ENCODE measurements around the gene MIR17HG.
A peak's percentile ranks its signal among the peaks of the same experiment; 100 is the strongest.

Gene MIR17HG

DNA sequence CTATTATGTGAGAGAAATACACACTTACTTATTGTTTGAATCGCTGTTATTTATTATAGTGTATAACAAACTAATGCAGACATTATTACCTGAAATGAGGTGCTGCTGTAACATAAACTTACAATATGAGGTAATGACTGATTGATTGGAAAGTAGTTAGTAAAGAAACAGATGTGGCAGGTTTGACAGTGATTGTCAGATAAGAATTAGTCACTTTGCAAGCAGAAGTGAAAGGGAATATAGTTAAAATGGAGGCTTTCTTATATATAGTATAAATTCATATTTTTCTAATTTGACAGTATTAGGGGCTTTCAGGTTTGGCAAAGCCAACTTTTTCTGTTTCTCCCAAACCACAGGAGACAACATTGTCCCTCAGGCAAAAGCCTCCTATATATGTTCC is 20.6 kb downstream of the MIR17HG start:
- DNase-seq (ENCODE audit: low read depth) = no peak
- TF ChIP-seq, protein P1, sequence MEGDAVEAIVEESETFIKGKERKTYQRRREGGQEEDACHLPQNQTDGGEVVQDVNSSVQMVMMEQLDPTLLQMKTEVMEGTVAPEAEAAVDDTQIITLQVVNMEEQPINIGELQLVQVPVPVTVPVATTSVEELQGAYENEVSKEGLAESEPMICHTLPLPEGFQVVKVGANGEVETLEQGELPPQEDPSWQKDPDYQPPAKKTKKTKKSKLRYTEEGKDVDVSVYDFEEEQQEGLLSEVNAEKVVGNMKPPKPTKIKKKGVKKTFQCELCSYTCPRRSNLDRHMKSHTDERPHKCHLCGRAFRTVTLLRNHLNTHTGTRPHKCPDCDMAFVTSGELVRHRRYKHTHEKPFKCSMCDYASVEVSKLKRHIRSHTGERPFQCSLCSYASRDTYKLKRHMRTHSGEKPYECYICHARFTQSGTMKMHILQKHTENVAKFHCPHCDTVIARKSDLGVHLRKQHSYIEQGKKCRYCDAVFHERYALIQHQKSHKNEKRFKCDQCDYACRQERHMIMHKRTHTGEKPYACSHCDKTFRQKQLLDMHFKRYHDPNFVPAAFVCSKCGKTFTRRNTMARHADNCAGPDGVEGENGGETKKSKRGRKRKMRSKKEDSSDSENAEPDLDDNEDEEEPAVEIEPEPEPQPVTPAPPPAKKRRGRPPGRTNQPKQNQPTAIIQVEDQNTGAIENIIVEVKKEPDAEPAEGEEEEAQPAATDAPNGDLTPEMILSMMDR (conservative IDR thresholded peaks at IDR 0.05; ENCODE audit: low read depth, low read length) = no peak
- H3K4me3 ChIP-seq (ENCODE audit: low read depth, low read length) = no peak overlapping the region

DNA sequence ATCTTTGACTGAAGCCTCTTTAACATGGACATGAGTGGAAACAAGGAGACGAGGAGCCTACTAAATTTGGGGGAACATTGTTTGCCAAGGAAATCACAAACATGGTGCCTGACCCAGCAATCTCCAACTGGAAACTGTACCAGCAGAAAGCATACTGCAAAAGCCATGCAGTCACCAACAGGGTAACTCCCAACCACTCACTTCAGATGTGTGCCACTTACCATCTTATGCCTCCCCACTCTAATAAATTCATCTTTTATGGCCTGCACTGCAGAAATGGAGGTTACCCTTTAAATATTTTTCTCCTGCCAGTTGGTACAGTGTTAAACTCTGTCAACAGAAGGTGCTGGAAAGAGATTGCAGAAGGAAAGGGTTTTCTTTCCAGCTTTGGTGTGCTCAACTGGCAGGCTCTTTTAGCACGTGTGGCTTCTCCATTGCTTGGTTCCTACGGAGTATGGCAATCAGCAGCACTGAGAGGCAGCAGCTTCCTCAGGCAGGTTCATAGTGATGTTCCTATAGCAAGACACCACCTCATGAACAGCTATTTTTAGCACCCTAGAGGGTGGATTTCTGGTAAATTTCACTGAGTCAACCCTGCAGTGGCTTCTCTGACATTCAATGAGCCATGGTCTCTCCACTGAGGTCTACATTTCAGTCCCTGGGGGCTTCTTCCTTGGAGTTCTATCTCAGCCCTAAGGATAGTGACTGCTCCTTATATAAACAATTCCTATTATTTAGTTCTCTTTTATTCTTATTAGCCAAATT is 21.4 kb downstream of the MIR17HG start:
- H3K4me3 ChIP-seq (ENCODE audit: low read depth, low read length) = no peak overlapping the region
- DNase-seq (ENCODE audit: low read depth) = peak; percentile 31
- TF ChIP-seq, protein P1 (conservative IDR thresholded peaks at IDR 0.05; ENCODE audit: low read depth, low read length) = no peak

DNA sequence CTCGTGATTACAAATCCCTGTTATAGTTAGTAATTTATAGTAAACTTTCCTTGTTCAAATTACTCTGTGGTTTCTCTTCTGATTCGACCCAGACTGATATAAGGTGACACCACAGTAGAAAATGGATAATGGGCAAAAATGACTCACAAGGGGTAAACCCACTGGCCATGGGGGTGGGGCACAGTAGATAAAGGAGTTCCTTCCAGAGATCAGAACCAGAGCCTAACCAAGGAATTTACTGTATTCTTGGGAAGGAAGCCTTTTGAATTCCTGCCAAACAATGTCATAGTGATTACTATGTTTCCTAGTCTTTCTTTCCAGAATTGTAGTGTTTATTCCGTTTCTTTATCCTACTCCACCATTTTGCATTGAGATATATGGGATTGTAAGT is 21.9 kb downstream of the MIR17HG start:
- TF ChIP-seq, protein P1 (conservative IDR thresholded peaks at IDR 0.05; ENCODE audit: low read depth, low read length) = no peak
- peak; percentile 41 for DNase-seq (ENCODE audit: low read depth)
- no peak overlapping the region for H3K4me3 ChIP-seq (ENCODE audit: low read depth, low read length)

DNA sequence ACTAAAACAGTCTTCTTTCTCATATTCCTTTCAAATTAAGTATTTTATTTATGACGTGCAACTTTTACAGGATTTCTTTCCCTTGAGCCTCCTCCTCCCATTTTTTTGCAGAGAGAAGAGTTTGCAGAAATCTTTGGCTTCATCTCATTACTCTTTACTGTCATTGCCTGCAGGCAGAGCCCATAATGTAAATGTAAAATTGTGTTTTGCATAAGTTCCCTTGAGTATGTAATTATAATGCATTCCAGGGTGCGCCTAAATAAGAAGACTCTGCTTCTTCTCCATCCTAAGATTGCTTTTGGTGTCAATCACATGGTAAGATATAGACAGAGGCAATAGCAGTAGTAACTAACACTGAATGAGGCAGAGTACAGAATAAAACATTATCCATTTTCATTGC is 23.0 kb downstream of the MIR17HG start:
- TF ChIP-seq, protein P1 (conservative IDR thresholded peaks at IDR 0.05; ENCODE audit: low read depth, low read length) = no peak
- H3K4me3 ChIP-seq (ENCODE audit: low read depth, low read length) = no peak overlapping the region
- DNase-seq (ENCODE audit: low read depth) = no peak

DNA sequence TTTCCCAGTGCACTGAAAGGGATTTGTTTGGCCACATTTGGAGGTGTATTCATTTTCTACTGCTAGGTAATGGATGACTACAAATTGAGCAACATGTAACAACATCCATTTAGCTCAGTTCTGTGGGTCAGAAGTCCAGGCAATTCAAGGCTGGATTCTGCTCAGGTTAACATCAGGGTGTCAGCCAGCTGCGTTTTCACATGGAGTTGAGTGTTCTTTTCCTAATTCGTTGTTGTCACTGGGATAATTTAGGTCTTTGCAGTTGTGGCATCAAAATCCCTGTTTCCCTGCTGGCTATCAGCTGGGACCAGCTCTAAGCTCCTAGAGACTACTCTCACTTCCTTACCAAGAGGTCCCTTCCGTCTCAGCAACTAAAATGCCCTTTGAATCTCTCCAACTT is 25.4 kb downstream of the MIR17HG start:
- H3K4me3 ChIP-seq (ENCODE audit: low read depth, low read length) = no peak overlapping the region
- TF ChIP-seq, protein P1 (conservative IDR thresholded peaks at IDR 0.05; ENCODE audit: low read depth, low read length) = no peak

DNA sequence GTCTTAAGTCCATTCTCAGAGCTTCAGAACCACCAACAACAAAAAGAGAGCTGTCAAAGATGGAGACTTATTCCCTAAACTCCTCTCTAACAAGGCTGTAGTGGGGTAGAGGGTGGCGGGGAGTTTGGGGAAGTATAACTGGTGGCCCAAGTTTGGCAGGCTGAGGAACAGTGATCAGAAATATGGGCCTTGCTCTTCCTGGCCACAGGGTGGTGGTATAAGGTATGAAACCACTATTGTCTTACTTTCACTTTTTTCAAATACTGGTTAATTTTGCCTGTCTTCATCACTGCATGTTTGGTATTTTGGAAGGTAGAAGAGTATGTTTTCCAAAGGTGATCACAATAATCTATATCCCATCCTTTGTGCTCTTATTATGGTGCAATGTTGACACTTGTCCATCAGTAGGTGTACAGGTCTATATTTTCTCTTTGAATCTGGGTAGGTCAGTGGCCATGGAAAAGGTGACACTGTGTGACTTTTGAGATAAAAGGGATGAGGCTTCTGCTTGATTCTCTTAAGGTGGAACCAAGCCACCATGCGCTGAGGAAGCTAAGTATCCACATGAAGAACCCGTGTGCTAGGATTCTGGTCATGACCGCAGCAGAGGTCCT is 27.7 kb downstream of the MIR17HG start:
- no peak overlapping the region for H3K4me3 ChIP-seq (ENCODE audit: low read depth, low read length)
- DNase-seq (ENCODE audit: low read depth) = peak; percentile 49
- TF ChIP-seq, protein P1 (conservative IDR thresholded peaks at IDR 0.05; ENCODE audit: low read depth, low read length) = peak; percentile 79

More for the DNA sequence above, 25.4 kb downstream of the MIR17HG start:
- DNase-seq (ENCODE audit: low read depth) = no peak

DNA sequence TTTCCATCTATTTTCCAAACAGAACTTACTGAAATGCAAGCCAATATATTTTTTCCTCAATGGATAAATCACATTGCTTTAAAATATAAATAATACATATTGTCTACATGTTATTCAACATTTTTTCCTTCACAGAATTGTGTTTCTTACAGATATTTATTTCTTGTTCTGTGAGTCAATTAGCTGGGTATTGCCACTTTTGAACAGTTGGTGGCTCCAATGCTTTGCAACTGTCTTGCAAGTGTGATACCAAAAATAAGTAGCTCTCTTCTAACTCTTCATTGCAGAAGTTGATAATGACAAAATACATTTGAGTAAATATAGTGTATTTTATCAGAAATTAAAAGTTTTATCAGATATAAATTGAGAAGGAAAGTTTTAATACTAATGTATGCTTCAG is 33.9 kb downstream of the MIR17HG start:
- no peak overlapping the region for H3K4me3 ChIP-seq (ENCODE audit: low read depth, low read length)
- TF ChIP-seq, protein P1 (conservative IDR thresholded peaks at IDR 0.05; ENCODE audit: low read depth, low read length) = peak; percentile 56
- DNase-seq (ENCODE audit: low read depth) = peak; percentile 65

Data from choroid plexus epithelial cell (primary cell).